CD8-positive, alpha-beta memory T cell (primary cell): ENCODE measurements around the gene PDSS2. TPM values are rescaled to one million over a fixed set of nuclear protein-coding genes. Genes with fewer than 3 reads are reported as not detected.
"Not testable (repeated sequence)": the region's sequence is repeated elsewhere in the genome, so short reads cannot be mapped to it uniquely, and the experiment has no call there.

Experiments used
- CTCF ChIA-PET: fragments of 350-600 bp; sonication (Branson Sonifier 250); formaldehyde crosslinking; loops from one replicate; lab custom pipeline; 2021; ENCODE audit warnings: antibody characterized with exemption; lab: Charles Lee
- POLR2A ChIA-PET: fragments of 350-600 bp; sonication (Branson Sonifier 250); formaldehyde crosslinking; loops from one replicate; lab custom pipeline; 2021; ENCODE audit warnings: antibody characterized with exemption; lab: Charles Lee
- DNase-seq, 5 donors: peaks; one replicate each; pipeline versions ENCODE4 v3.0.0 to v3.0.0-alpha.2; 2020 to 2022; ENCODE audit warnings: mixed read lengths in 1 of 5
- H3K27ac ChIP-seq: one replicate; pipeline ENCODE4 v1.7.0; 2013; ENCODE audit warnings: low read depth, mild to moderate bottlenecking, low read length, moderate library complexity
- H3K27me3 ChIP-seq: 2 replicates; pipeline ENCODE4 v1.7.0; 2013; ENCODE audit warnings: low read length, mild to moderate bottlenecking; ENCODE audit not compliant: insufficient read depth, poor library complexity, severe bottlenecking
- H3K36me3 ChIP-seq: 2 replicates; pipeline ENCODE4 v1.7.0; 2013; ENCODE audit warnings: mild to moderate bottlenecking, low read length, moderate library complexity; ENCODE audit not compliant: insufficient read depth
- H3K4me1 ChIP-seq: 2 replicates; pipeline ENCODE4 v1.7.0; 2013; ENCODE audit warnings: mild to moderate bottlenecking, low read length, moderate library complexity; ENCODE audit not compliant: insufficient read depth
- H3K4me3 ChIP-seq: 2 replicates; pipeline ENCODE4 v1.7.0; 2013; ENCODE audit warnings: mild to moderate bottlenecking, low read length
- H3K9me3 ChIP-seq: 2 replicates; pipeline ENCODE4 v1.7.0; 2013; ENCODE audit warnings: mild to moderate bottlenecking, low read length
- H3K27ac Mint-ChIP-seq, 8 donors: one replicate each; pipeline ENCODE4 v1.8.0; 2020 to 2021; ENCODE audit warnings: mixed read lengths in 8 of 8, mild to moderate bottlenecking in 6 of 8, inconsistent platforms in 3 of 8, moderate library complexity in 3 of 8
- H3K27me3 Mint-ChIP-seq, 2 donors: one replicate each; pipeline ENCODE4 v1.8.0; 2020 to 2021; ENCODE audit warnings: mixed read lengths in 2 of 2, mild to moderate bottlenecking in 1 of 2, moderate library complexity in 1 of 2
- H3K36me3 Mint-ChIP-seq, 3 donors: one replicate each; pipeline ENCODE4 v1.8.0; 2020 to 2021; ENCODE audit warnings: mixed read lengths in 3 of 3, inconsistent platforms in 1 of 3, mild to moderate bottlenecking in 1 of 3
- H3K4me1 Mint-ChIP-seq, 3 donors: one replicate each; pipeline ENCODE4 v1.8.0; 2020 to 2021; ENCODE audit warnings: mixed read lengths in 3 of 3, inconsistent platforms in 1 of 3, mild to moderate bottlenecking in 1 of 3
- H3K4me3 Mint-ChIP-seq, 7 donors: one replicate each; pipeline ENCODE4 v1.8.0; 2020 to 2021; ENCODE audit warnings: mixed read lengths in 7 of 7, mild to moderate bottlenecking in 6 of 7, moderate library complexity in 4 of 7, inconsistent platforms in 2 of 7
- H3K9me3 Mint-ChIP-seq, 5 donors: one replicate each; pipeline ENCODE4 v1.8.0; 2020 to 2022; ENCODE audit warnings: mixed read lengths in 5 of 5, mild to moderate bottlenecking in 3 of 5, moderate library complexity in 2 of 5, inconsistent platforms in 1 of 5
- polyA plus RNA-seq: library from polyadenylated mRNA; unstranded; fragments of 300-500 nt; fragmentation: Illumina TruSeq; gene quantifications from one replicate; pipeline ENCODE4 v1.2.3, GENCODE V29; 2021
- total RNA-seq, 2 experiments: library from RNA; stranded (reverse); gene quantifications; one replicate each; pipeline ENCODE4 v1.2.3, GENCODE V29; 2021

The PDSS2 gene
- total and polyA plus RNA-seq, 3 experiments from 2014 or later, result 13.4 to 14.2 (median 13.7) TPM

DNA sequence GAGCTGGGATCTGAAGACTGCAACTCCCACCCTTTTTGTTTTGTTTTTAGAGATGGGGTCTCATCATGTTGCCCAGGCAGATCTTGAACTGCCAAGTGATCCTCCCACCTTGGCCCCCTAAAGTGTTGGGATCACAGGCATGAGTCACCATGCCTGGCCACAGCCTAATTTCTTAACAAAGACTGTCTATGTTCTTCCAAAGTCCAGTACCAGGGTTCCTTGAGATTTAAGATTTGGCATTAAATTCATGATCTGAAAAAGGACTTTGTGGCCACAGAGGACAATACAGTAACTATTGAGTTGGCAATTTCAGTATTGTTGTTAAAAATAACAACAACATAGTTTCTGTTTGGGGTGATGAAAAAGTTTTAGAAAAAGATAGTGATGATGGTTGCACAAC is 315.4 kb downstream of the PDSS2 start:
- Mint-ChIP-seq H3K9me3 (no peaks in the 10 kb centered on the region), H3K4me1 (no peaks in the 10 kb centered on the region), H3K27ac (no peak overlapping the region), H3K4me3 (no peak overlapping the region), H3K27me3 (no peaks in the 10 kb centered on the region), H3K36me3 (no peaks in the 10 kb centered on the region)
- DNase-seq, result no peak
- Histone ChIP-seq H3K27me3 (no peaks in the 10 kb centered on the region), H3K27ac (no peak overlapping the region), H3K4me3 (no peak overlapping the region), H3K36me3 (no peaks in the 10 kb centered on the region), H3K9me3 (no peaks in the 10 kb centered on the region), H3K4me1 (no peaks in the 10 kb centered on the region)
- POLR2A ChIA-PET, result no interaction called here
- CTCF ChIA-PET, result no interaction called here

DNA sequence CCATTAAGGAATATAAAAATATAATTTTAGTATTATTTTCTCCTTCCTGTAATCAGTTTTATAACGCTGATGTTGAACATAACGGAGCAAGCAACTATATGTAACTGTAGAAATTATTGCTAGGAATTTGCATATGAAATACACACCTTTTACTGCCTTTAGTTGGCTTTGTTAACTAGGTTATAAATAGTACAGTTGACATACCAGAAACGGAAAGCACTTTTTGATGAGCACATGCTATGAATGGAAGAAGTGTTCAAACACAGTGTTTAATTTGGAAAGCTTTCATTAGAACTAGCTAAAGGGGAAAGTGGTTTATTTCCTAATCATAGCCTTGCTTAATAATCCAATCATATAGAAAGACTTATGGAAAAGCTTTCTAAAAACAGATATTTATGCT is 318.8 kb downstream of the PDSS2 start:
- H3K27me3 Mint-ChIP-seq, result no peaks in the 10 kb centered on the region
- ChIA-PET POLR2A (no interaction called here), CTCF (no interaction called here)

GRCh38 chr6:107136324-107136723 is 323.0 kb downstream of the PDSS2 start:
- not testable (repeated sequence) for H3K27ac ChIP-seq, H3K27me3 Mint-ChIP-seq, H3K27ac Mint-ChIP-seq, H3K9me3 ChIP-seq, H3K9me3 Mint-ChIP-seq, DNase-seq, H3K4me1 ChIP-seq, H3K4me3 Mint-ChIP-seq, H3K27me3 ChIP-seq, H3K36me3 ChIP-seq, H3K4me3 ChIP-seq, H3K36me3 Mint-ChIP-seq, H3K4me1 Mint-ChIP-seq
- ChIA-PET CTCF (interaction anchor here (1.4 kb wide), 1 partner anchor 23 kb away, joined by 4 read pairs; no protein-coding TSS in a partner anchor), POLR2A (interaction anchor here (0.7 kb wide), 1 partner anchor 15 kb away, joined by 4 read pairs; no protein-coding TSS in a partner anchor)

More for the DNA sequence above, 318.8 kb downstream of the PDSS2 start:
- Mint-ChIP-seq H3K36me3 (no peaks in the 10 kb centered on the region), H3K4me1 (no peaks in the 10 kb centered on the region), H3K9me3 (no peaks in the 10 kb centered on the region), H3K4me3 (no peak overlapping the region), H3K27ac (no peak overlapping the region)
- Histone ChIP-seq H3K9me3 (no peaks in the 10 kb centered on the region), H3K27ac (no peak overlapping the region), H3K4me3 (no peak overlapping the region), H3K4me1 (no peaks in the 10 kb centered on the region), H3K36me3 (no peaks in the 10 kb centered on the region), H3K27me3 (no peaks in the 10 kb centered on the region)
- no peak for DNase-seq

GRCh38 chr6:107135048-107135680 is 324.2 kb downstream of the PDSS2 start:
- H3K4me3 Mint-ChIP-seq, H3K27ac ChIP-seq, H3K9me3 ChIP-seq, H3K9me3 Mint-ChIP-seq, H3K4me3 ChIP-seq, DNase-seq, POLR2A ChIA-PET, H3K36me3 Mint-ChIP-seq, H3K36me3 ChIP-seq, H3K4me1 Mint-ChIP-seq, H3K4me1 ChIP-seq, CTCF ChIA-PET, H3K27me3 ChIP-seq, H3K27me3 Mint-ChIP-seq: not testable (repeated sequence)
- peak overlapping the region in 1 of 8 donors; percentile 19 for H3K27ac Mint-ChIP-seq

- Histone ChIP-seq H3K36me3 (no peaks in the 10 kb centered on the region), H3K27me3 (no peaks in the 10 kb centered on the region), H3K4me1 (no peaks in the 10 kb centered on the region), H3K9me3 (no peaks in the 10 kb centered on the region), H3K27ac (no peak overlapping the region), H3K4me3 (no peak overlapping the region)
- peaks cover 0 to 5% of the 10 kb centered on the region in 2 donors for H3K27me3 Mint-ChIP-seq
- ChIA-PET POLR2A (no interaction called here), CTCF (no interaction called here)
- H3K9me3 Mint-ChIP-seq, result no peaks in the 10 kb centered on the region
- H3K27ac Mint-ChIP-seq, result no peak overlapping the region
- H3K36me3 Mint-ChIP-seq, result no peaks in the 10 kb centered on the region
- no peak overlapping the region for H3K4me3 Mint-ChIP-seq
- peak in 1 of 5 donors; percentile 8 for DNase-seq
- H3K4me1 Mint-ChIP-seq, result no peaks in the 10 kb centered on the region
These were observed 326.9 kb downstream of the PDSS2 start for GRCh38 chr6:107132330-107132954.

DNA sequence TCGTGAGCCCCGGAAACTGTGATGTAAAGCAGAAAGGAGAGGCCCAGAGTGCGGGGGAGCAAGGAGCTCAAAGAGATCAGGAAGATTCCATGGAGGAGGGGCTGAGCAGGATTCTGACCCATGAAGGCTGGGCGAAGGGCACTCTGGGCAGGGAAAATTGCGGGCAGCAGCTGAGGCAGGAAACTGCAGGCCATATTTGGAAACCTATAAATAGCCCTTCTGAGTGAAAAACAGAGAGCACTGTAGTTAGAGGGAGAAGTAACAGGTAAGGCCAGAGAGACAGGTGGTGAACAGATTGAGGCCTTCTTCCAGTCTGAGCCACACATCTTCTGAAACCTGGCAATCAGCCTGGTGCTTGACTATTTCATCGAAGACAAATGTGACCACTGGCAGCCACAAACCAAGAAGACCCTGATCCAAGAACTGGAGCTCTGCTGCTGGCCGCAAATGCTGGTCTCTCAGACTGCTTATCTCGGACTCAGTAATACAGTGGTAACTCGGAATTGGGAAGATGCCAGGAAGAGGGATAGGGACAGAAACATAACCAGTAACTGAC is 329.9 kb downstream of the PDSS2 start:
- no peaks in the 10 kb centered on the region for H3K9me3 ChIP-seq
- ChIA-PET CTCF (no interaction called here), POLR2A (no interaction called here)
- H3K4me3 Mint-ChIP-seq, result no peak overlapping the region
- H3K27ac ChIP-seq, result no peak overlapping the region
- H3K27ac Mint-ChIP-seq, result peak overlapping the region in 1 of 8 donors; percentile 8
- H3K4me3 ChIP-seq, result no peak overlapping the region
- no peaks in the 10 kb centered on the region for H3K4me1 ChIP-seq
- H3K27me3 ChIP-seq, result no peaks in the 10 kb centered on the region
- no peaks in the 10 kb centered on the region for H3K36me3 Mint-ChIP-seq
- peaks cover 0 to 8% of the 10 kb centered on the region in 2 donors for H3K27me3 Mint-ChIP-seq
- H3K4me1 Mint-ChIP-seq, result no peaks in the 10 kb centered on the region
- no peaks in the 10 kb centered on the region for H3K36me3 ChIP-seq
- DNase-seq, result no peak
- no peaks in the 10 kb centered on the region for H3K9me3 Mint-ChIP-seq

DNA sequence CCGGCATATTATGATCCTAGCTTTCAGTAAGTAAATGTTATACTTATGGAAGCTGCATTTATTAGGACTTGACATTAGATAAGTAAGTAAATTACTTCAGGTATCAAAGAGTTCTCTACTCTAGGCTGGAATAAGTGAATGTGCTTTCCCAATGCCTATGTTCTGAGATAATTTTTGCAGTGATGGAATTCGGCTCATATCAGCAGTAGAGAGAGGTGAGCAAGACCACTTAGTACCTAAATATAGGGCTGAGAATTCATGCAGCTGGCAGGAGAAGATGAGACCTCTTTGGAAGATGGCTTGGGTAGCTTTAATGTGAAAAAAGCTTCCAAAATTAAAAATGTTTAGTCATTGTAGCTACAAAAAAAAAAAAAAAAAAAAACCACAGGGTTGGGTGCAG is 330.8 kb downstream of the PDSS2 start:
- DNase-seq, result no peak
- Histone ChIP-seq H3K27me3 (no peaks in the 10 kb centered on the region), H3K4me3 (no peak overlapping the region), H3K27ac (no peak overlapping the region), H3K4me1 (no peaks in the 10 kb centered on the region), H3K36me3 (no peaks in the 10 kb centered on the region), H3K9me3 (no peaks in the 10 kb centered on the region)
- no peaks in the 10 kb centered on the region for H3K4me1 Mint-ChIP-seq
- no peak overlapping the region for H3K27ac Mint-ChIP-seq
- no peak overlapping the region for H3K4me3 Mint-ChIP-seq
- ChIA-PET CTCF (no interaction called here), POLR2A (no interaction called here)
- H3K9me3 Mint-ChIP-seq, result no peaks in the 10 kb centered on the region
- H3K27me3 Mint-ChIP-seq, result peaks cover 0 to 8% of the 10 kb centered on the region in 2 donors
- no peaks in the 10 kb centered on the region for H3K36me3 Mint-ChIP-seq

DNA sequence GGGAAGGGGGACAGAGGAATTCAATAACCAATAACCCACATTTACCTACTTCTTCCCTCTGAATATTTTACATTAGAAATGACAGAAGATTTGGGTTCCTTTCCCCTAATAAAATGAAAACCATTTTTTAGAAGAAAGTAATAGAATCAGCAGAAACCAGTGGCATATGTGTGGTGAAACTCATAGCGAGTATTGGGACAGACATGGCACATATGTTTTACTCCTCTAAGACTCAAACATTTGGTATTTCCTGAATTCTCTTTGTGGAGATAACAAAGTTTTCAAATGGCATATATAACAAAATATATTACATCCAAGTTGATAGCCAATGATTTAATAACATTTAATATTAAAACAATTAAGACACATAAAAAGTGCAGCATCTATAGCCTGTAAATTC is 331.2 kb downstream of the PDSS2 start:
- H3K27ac Mint-ChIP-seq, result no peak overlapping the region
- no peak overlapping the region for H3K4me3 Mint-ChIP-seq
- H3K27ac ChIP-seq, result no peak overlapping the region
- no peaks in the 10 kb centered on the region for H3K4me1 ChIP-seq
- no peaks in the 10 kb centered on the region for H3K9me3 Mint-ChIP-seq
- no peak for DNase-seq
- ChIA-PET CTCF (no interaction called here), POLR2A (no interaction called here)
- no peaks in the 10 kb centered on the region for H3K9me3 ChIP-seq
- no peaks in the 10 kb centered on the region for H3K4me1 Mint-ChIP-seq
- H3K36me3 ChIP-seq, result no peaks in the 10 kb centered on the region
- peaks cover 0 to 8% of the 10 kb centered on the region in 2 donors for H3K27me3 Mint-ChIP-seq
- no peaks in the 10 kb centered on the region for H3K36me3 Mint-ChIP-seq
- H3K27me3 ChIP-seq, result no peaks in the 10 kb centered on the region
- no peak overlapping the region for H3K4me3 ChIP-seq
